ENCODE results near the gene ERC2. TPM values are rescaled to one million over a fixed set of nuclear protein-coding genes. Genes with fewer than 3 reads are reported as not detected.

The ERC2 gene
- total RNA-seq, 1 donor from 2014 or later = 3.4 TPM

DNA sequence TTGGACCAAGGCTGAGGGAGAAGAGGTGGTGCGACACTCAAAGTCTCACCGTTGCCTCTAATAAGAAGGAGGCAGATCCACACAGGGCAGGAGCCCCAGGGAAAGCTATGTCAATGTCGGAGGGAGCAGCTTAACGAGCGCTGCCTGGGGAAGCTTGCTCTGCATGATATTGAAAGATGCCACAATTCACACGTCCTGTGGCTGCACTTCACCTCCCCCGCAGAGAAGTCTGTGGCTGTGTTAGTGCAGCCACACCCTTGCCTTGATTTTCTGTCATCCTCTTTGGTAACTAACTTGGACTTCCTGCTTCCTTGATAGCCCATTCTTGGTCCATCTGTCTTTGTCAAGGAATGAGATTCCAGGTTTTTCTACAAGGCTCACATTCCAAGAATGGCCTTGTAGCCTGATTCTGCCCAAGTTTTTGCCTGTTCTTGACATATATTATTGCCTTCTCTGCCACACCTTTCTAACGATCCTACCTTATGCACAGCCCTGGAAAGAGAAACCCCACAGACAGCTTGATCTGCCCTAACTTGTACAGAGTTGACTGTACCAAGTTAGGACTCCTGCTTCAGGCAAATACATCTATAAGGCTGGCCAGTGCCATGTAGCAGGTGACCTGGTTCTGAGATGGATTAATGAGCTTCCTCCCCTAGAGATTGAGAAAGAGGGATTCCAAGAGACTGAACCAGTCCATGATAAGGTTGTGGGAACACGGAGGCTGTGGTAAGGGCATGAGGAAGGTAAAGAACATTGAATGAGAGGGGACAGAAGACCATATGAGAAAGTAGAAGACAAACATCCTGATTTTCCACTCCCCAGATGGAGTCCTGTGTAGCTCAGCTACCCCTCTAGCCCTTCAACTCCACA is 828.1 kb downstream of the ERC2 start:
- DNase-seq = no peak

DNA sequence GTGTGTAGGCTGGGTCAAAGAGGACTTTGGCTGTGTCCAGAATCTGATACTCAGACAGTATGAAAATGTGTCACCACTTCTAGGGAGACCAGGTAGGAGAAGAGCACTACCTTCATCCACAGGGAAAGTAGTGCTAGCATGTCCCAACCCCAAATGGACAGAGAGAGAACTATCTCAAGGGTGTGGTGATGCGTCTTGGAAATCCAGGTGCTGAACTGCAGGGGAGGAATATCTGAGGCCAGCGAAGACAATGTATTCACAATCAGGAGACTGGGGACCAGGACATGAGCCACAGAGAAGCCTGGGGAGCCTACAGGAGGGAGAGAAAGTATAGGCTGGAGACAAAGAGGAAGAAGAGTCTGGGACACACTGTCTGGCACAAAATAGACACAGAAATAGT is 829.1 kb downstream of the ERC2 start:
- no peak for DNase-seq

DNA sequence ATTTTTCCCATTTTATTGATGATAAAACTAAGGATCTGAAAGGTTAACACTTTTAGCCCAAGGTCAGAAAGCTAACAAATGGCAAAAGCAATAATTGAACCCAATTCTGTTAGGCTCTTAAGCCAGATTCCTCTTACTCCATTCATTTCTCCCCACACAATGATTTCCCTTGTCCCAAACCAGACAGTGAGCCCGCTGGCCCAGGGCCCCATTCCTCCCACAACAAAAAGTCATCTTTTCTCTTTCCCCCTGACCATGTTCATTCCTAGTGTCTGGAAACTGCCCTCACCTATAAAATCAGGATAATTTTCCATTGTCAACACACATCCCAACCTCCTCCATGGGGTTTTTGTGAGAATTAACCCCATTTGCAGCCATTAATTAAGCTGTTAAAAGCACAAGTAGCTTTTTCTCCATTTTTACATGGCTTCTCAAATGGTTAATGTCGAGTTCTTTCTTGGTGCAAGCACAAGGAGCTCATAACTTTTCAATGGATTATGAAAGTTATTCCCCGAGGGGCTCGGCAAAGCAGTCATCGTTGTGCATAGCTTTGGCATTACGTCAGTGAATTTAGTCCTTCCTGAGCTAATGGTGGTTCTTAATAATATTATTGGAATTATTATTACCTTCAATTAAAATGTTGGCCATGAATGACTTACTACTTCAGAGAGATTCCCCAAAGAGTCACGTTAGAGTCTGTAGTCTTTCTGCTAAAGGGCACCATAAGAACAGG is 830.2 kb downstream of the ERC2 start:
- no peak for DNase-seq

DNA sequence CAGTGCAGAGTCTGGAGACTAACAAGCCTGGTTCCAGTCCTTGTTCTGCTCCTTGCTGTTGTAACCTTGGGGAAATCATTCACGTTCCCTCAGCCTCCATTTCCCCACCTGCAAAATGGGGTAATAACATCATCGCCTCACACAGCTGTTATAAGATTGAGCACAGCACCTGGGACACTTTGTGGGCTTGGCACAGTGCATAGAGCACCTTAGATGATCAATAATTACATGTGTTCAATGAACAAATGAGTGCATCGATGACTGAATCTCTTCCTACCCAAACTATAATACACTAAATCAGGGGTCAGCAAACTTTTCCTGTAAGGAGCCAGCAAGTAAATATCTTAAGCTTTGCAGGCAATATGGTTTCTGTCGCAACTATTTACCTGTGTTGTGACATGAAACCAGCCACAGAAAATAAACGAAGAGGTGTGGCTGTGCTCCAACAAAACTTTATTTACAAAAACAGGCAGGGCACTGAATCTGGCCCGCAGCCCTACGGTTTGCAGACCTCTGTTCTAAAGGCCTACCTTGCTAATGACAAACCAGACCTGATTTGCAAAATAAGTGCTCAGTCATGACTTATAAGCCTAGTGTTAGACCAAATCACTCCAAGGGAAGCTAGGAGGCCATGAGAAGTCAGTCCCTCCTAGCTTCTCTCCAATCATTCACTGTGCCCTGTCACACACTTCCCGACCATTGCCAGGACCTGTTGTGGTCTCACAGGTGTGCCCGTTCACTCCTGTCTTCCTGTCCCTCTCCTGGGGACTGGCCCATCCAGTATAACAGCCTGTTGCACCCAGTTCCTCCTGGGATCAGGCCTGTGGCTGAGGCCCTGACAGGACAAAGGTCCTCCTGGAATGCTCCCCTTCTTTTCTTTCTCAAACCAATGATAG is 831.7 kb downstream of the ERC2 start:
- no peak for DNase-seq

DNA sequence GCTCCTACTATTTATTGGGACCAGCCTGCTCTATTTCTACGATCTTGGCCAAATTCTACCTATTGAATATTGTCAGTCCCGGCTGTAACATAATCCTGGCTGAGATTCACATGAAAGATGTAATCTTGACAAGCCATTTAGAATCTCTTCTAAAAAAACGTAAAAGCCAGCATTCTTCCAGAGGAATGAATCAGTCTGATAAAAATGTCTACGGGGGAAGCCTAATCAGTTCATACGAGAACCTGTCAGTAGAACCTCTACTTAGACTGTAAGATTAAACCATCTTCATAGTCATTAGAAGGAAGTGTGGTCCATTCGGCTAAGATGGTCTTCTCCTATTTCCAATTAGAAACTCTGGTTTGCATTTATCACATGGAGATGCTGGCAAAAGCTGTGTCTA is 833.9 kb downstream of the ERC2 start:
- DNase-seq = no peak

DNA sequence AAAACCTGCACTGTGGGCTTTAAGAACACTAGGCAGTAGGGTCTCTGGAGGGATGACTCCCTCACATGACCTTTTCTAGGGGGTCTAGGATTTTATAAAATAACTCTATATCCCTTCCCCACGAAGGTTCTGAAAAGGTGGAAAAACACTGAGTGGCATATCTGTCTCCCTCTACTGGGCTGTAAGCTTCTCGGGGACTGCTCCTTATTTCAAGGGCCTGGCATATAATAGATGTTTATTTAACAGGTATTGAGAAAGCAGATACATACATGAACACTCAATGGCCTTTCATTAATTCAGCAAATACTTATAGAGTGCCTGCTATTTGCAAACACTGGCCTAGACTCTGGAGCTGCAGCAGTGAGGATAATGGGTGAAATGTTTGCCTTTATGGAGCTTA is 834.9 kb downstream of the ERC2 start:
- DNase-seq = no peak

DNA sequence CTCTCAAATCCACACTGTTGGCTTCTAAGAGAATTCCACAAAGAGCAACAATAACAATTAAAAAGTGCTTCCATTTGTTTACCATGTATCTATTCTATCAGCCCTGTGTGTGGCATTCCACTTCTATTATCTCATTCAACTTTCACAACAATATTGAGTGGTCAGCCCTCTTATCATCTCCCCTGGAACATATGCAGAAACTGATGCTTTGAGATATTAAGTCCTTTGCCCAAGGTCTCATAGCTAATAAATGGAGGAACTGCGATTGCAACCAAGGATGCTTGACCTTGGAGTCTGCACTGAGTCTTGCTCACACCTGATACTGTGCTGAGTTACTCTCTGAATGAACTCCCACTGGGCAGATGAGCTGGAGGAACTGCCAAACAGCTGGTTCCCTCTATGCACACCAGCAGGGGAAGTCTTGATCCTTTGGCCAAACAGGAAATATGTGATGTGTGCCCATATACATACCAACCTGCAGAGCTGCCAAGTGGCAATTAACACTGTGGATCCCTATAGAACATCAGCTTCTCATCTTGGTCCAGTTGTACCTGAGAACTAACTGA is 836.4 kb downstream of the ERC2 start:
- no peak for DNase-seq

DNA sequence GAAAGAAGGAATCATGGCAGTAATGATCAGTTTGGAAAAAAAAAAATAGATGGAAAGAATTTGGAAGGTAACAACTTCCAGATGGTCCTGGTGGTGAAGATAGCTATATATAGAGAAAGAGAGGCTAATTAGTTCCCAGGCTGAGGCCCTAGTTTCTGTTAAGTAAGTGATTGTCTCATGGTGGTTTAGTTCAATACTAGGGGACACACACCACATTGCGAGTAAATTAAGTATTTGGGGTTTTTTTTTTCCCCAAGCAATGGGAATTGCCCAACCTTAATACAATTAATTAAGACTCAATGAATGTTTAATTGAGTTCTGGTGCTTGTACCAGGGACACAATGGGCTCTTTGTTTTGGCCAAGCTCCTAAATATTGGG is 837.4 kb downstream of the ERC2 start:
- no peak for DNase-seq

DNA sequence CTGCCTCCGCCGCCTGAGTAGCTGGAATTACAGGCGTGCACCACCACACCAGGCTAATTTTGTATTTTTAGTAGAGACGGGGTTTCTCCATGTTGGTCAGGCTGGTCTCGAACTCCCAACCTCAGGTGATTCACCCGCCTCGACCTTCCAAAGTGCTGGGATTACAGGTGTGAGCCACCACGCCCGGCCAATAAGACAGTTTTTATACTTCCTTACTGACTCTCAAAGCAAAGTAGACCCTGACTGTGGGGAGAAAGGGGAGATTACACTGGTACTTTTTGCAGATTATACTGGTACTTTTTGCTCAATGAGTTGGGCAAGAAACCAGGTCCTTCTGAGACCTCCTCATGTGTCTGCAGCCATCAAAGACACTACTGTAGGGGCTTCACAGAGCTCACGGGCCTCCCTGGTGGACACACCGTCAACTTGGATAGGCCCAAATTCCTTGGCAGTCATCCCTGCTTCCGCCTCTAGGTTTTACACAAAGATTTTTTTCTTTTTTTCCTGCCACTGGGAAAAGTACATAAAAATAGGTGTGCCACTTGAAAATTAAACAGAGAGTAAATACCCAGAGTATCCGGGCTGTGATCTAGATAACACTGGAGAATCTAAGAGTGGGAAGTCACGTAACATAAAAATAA is 837.9 kb downstream of the ERC2 start:
- DNase-seq = peak; percentile 27

DNA sequence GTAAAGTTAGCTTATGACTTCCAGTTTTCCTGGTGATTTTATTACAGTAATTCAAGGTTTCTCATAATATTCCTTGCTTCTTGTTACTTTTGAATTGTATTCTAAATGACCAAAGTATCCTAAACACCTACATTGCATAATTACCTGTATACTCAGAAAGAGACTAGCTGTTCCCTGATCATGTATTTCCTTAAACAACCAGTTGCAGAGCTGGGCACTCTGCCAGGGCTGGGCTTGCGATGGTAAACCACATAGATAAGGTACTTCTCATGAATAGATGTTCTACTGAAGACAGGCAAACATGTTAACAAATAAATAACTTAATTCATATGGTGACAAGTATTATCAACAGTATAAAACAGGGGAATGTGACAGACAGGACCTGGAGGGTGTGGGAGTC is 838.8 kb downstream of the ERC2 start:
- no peak for DNase-seq

DNA sequence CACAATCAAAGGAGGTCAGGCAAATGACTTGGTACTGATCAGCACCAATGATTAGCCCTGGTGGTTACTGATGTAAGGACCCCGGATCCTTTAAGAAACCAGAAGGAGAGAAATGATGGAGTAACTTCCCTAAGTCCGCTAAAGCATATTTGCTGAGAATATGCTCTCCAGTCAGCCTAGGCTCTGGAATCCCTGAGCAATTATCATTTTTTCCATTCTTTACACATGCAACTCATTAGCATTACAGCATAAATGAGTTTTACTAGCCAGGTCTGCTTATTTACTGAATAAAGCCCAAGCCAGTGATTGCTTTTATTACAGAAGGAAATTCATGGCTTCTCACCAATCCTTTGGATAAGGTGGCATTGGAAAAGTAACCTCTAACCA is 842.0 kb downstream of the ERC2 start:
- peak; percentile 26 for DNase-seq

DNA sequence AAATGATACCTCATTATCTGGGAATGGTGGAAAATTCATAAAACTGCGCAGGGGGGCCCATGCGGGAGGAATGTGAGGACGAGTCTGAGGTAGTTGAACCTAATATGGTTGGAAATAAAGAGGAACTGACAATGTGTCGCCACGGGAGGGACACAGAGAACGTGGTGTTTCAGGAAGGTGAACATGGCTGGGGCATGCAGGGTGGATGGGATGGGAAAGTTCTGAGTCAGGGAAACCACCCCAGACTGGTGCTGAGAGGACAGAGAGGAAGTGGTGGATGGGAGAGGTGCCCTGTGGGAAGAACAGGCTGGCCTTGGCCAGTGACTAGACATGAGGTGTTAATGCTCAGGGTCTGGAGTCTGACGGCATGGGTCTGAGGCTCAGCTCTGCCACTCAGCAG is 844.0 kb downstream of the ERC2 start:
- no peak for DNase-seq

DNA sequence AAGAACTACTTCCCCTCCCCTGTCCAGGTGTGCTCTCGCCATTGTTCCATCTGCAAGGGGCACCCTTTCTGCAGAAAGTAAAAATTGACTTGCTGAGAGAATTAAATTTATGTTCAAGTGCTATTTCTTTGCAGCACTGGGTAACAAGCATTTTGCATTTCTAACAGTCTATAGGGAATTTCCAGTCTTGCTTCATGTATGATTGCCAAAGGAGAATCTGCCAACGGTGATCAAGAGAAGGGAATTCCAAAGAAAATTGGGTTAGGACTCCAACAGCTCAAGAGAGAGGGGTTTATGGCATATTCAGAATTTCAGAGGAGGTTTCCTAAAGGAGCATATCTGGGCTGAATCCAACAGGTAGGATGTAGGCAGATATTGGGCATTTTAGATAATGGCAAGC is 844.5 kb downstream of the ERC2 start:
- DNase-seq = no peak

DNA sequence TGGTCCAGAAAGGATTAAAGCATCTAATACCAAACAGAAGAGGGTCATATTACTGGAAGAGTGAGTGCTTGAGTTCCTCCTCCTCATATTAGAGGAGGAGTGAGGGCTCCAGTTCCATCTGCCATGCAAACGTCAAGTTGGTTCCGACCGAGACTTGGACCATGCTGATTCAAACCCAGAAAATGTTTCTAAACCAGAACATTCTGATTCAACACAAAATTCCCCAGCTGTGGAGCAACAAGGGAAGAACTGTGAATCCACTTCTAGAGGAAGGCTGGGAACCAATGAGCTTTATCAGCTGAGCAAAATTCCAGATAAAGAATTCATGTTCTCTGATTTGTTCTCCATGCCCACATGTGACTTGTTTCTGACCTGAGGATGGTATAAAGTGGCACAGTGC is 845.5 kb downstream of the ERC2 start:
- no peak for DNase-seq

DNA sequence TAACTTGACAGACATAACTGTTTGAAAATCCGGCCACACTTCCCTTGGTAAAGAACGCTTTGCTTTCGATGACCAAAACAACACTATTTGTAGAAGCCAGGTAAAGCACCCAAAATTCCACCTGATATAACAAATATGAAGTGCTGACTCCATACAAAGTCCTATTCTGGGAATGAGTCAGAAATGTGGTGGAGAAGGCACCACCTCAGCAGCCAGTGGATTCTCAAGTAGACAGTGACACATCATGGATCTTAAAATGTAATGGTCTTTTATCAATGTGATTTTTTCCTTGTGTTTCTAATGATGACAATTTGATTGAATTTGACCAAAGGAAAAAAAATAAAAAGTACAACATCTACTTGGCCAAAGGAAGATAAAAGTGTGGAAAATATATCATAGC is 846.2 kb downstream of the ERC2 start:
- no peak for DNase-seq

DNA sequence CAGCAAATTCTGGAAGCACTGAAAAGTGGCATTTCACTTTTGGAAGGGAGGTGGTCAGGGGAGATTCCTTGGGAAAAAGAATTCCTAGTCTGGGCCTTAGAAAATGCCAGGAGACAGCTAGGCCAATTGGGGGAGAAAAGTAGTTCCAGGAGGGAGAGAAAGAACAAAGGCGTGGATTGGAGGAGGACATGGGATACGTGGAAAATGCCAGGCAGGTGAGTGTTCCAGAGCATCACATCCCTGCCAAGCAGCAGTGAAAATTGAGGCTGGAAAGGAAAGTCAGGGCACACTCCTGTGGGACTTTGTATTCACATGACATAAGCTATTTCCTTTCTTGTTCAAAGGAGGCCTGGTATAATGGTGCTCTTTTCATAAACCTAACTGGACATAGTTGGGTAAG is 846.6 kb downstream of the ERC2 start:
- no peak for DNase-seq

DNA sequence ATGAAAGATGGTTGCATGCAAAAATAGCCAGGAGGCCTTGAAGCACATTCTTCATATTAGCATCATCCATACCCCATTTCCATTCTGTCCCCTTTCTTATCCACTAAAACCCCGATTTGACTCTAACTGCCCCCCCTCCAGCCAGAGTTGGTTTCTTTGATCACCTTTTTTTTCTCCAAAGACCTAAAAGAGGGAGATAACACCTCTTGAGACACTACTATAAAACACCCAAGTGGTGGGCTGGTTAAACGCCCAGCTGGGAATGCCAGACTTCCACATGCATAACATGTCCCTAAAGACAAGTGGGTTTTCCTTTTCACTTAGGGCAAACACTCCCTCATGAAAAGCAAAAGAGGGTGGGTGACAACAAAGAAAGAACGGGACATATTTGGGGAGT is 847.2 kb downstream of the ERC2 start:
- no peak for DNase-seq

DNA sequence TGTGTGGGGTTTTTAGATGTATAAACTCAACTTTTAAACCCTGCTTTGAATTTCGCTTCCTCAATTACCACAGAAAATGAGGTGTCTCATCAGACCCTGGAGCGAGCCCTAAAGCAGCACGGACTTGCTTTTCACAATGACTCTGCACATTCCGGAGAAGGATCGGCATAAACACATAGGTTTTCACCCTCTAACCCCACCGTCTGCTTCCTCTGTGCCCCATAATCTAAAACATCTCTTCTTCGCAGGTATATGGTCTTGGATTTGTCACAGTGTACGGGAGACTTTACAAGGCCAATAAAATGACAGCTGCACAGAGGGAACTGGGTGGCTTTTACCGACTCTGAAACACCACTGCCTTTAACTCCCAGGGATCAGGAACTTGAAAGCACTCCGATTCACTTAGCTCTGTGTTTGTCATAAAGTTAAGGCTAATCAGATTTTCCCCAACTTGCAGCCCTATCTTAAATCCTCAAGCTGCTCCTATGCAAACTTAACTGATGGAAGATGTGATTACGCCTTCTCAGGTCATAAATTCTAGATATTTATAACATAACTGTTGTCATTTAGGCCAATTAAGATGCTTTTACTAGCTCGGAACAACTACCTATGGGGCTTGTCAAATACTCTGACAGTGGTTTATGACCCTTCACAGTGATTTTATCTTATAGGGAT is 847.8 kb downstream of the ERC2 start:
- DNase-seq = no peak

DNA sequence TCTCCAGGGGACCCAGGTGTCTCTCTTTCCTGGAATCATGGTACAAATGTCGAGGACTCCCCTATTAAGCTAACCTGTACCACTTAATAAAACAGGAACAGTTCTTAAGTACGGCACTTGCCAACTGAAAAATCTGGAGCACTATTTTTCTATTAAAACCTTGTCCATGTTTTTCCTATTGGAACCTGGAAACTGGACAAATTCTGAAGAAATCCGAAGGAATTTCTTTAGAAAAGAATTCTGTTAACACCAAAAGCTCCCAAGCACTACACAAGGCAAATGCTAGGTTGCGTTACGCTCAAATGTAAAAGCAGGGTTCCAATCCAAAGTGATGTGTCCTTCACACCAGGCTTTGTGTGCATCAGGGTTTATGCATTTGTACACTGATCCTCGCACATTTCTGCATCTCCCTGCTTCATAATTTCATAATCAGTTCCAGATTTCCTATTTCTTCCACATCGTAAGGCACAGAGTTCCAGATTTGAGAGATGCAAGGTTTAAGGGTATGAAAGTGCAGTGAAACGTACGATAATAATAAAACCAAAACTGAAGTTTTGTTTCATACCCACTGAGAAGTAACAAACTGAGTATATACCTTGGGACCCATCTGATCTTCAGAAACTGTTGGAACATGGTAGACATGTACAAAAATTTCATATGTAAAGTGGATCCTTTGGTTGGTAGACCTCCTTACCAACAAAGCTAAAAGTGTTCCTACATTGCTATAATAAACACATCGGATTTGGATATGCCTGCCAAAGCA is 849.0 kb downstream of the ERC2 start:
- no peak for DNase-seq

DNA sequence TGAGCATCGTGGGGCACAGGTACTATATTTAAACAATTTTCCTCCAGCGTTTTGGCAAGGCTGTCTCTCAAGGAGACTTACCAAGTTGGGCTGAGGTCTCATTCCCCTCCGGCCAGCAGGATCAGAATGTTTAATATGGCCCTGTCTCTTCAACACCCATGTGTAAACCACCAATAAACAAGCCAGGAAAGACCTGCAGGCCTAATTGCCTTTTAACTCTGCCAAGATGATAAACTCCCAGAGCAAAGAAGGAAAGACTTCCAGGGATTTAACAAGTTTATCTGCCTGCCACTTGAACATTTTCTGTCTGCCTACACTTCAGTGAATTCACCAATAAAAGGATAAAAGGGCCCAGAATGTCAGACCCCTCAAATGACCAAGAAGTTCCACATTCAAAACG is 850.9 kb downstream of the ERC2 start:
- DNase-seq = no peak

DNA sequence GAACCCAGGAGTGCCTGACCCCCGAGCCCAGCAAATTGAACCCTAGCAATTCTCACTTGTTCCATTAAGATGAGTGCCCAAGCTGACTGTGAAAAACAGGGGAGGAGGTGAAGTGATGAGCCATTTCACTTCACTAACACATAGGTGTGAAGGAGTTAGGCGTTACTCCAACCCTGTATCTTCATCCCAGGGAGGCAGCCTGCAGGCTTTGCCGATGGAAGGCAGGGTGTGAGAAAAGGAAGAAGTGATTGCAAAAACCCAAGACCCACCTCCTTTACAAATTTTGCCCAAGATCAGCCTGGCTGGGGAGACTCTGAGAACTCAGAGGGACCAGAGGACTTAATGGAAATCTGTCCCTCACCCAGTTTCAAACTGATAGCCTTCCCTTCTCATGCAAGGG is 851.5 kb downstream of the ERC2 start:
- no peak for DNase-seq
